ENCODE results near the gene IPPK.

IPPK gene

GRCh38 chr9:92669890-92670708 is at the start of gene IPPK (continued):
- no peak for TF ChIP-seq IKZF3 (tag by site-specific recombination; IDR thresholded peaks at IDR 0.05)
- no peak for TF ChIP-seq TRIM28 (IDR thresholded peaks at IDR 0.05; ENCODE audit: borderline replicate concordance, low read length)
- peak; percentile 41; the same call in 1 of the 2 replicates for TF ChIP-seq ZNF2 (tag by site-specific recombination; IDR thresholded peaks at IDR 0.05)
- TF ChIP-seq ZNF274 (IDR thresholded peaks at IDR 0.05; ENCODE audit: low read length) = no peak
- TF ChIP-seq ZNF274 (tag by site-specific recombination; IDR thresholded peaks at IDR 0.05; ENCODE audit: borderline replicate concordance) = no peak
- TF ChIP-seq ZNF221 (tag by site-specific recombination; IDR thresholded peaks at IDR 0.05; ENCODE audit: borderline replicate concordance) = no peak
- no peak for TF ChIP-seq ZNF311 (tag by site-specific recombination; IDR thresholded peaks at IDR 0.05; ENCODE audit: borderline replicate concordance)
- no peak for TF ChIP-seq HOXC10 (CRISPR knock-in tag; IDR thresholded peaks at IDR 0.05)
- peak; percentile 37; the same call in 1 of the 2 replicates for TF ChIP-seq GLIS2 (tag by site-specific recombination; IDR thresholded peaks at IDR 0.05)
- peak; percentile 19; the same call in 1 of the 2 replicates for TF ChIP-seq ZNF561 (tag by site-specific recombination; IDR thresholded peaks at IDR 0.05; ENCODE audit: borderline replicate concordance)
- no peak for TF ChIP-seq KLF1 (tag by site-specific recombination; IDR thresholded peaks at IDR 0.05)
- no peak for TF ChIP-seq ZNF18 (tag by site-specific recombination; IDR thresholded peaks at IDR 0.05)
- 0 out of 2 replicates have a peak, but pooled peaks have one; percentile 56 for TF ChIP-seq YY2 (tag by site-specific recombination; IDR thresholded peaks at IDR 0.05)
- no peak for TF ChIP-seq ZNF544 (tag by site-specific recombination; IDR thresholded peaks at IDR 0.05)
- TF ChIP-seq SETDB1 (IDR thresholded peaks at IDR 0.05; ENCODE audit: insufficient read length, low read length) = no peak
- no peak for TF ChIP-seq ZNF677 (tag by site-specific recombination; IDR thresholded peaks at IDR 0.05)
- no peak for TF ChIP-seq ZNF302 (tag by site-specific recombination; IDR thresholded peaks at IDR 0.05; ENCODE audit: low read depth)
- TF ChIP-seq ZNF341 (tag by site-specific recombination; IDR thresholded peaks at IDR 0.05; ENCODE audit: low read depth) = no peak
- TF ChIP-seq KLF7 (tag by site-specific recombination; IDR thresholded peaks at IDR 0.05; ENCODE audit: borderline replicate concordance) = no peak
- TF ChIP-seq ZNF280C (tag by site-specific recombination; IDR thresholded peaks at IDR 0.05) = no peak
- no peak for TF ChIP-seq ZNF600 (tag by site-specific recombination; IDR thresholded peaks at IDR 0.05)
- no peak for TF ChIP-seq ZNF473 (tag by site-specific recombination; IDR thresholded peaks at IDR 0.05)
- TF ChIP-seq ZFP69B (tag by site-specific recombination; IDR thresholded peaks at IDR 0.05) = no peak
- TF ChIP-seq, protein P1, sequence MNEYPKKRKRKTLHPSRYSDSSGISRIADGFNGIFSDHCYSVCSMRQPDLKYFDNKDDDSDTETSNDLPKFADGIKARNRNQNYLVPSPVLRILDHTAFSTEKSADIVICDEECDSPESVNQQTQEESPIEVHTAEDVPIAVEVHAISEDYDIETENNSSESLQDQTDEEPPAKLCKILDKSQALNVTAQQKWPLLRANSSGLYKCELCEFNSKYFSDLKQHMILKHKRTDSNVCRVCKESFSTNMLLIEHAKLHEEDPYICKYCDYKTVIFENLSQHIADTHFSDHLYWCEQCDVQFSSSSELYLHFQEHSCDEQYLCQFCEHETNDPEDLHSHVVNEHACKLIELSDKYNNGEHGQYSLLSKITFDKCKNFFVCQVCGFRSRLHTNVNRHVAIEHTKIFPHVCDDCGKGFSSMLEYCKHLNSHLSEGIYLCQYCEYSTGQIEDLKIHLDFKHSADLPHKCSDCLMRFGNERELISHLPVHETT (tag by site-specific recombination; IDR thresholded peaks at IDR 0.05) = 0 out of 2 replicates have a peak, but pooled peaks have one; percentile 13
- TF ChIP-seq ZNF501 (tag by site-specific recombination; IDR thresholded peaks at IDR 0.05) = no peak; the same call in 1 of the 2 replicates
- TF ChIP-seq ZFP41 (tag by site-specific recombination; IDR thresholded peaks at IDR 0.05; ENCODE audit: borderline replicate concordance) = no peak
- no peak for TF ChIP-seq GLIS1 (tag by site-specific recombination; IDR thresholded peaks at IDR 0.05)
- no peak for TF ChIP-seq ZBTB6 (tag by site-specific recombination; IDR thresholded peaks at IDR 0.05)
- no peak for TF ChIP-seq PRDM6 (tag by site-specific recombination; IDR thresholded peaks at IDR 0.05)

Measured in HEK293 (cell line).